ENCODE results near the gene PCBP3. TPM values are rescaled to one million over a fixed set of nuclear protein-coding genes. Genes with fewer than 3 reads are reported as not detected.

PCBP3 gene
- total and polyA plus RNA-seq, 2 donors (not counting 3 experiments of a cell fraction or from before 2014, with no cell fraction given) = 0.06 to 1.1 TPM

DNA sequence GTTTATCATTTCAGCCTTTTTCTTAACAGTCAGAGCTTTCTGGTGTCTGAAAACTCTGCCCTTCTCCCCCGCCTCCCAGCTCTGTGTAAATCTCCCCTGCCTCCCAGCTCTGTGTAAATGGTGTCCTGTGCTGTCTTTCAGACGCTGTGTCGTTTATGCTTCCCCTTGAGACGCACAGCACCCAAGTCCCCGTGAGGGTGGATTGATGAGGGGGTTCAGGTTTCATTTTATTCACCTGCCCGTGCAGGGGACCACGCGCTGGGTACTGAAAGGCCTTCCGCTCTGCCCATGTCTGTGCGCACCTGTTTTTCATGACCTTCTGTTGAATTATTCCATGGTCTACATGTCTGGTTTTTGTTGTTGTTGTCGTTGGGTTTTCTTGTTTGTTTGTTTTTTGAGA lies 229.9 kb downstream of the PCBP3 start:
- FAIRE-seq = no peak
- Histone ChIP-seq H3K9ac (replicated peaks; ENCODE audit: extremely low read depth, insufficient read depth, low read length) (no peak overlapping the region), H4K20me1 (replicated peaks; ENCODE audit: control insufficient read depth, extremely low read depth, insufficient read depth, low read length) (no peaks in the 10 kb centered on the region)

More for the DNA sequence above, 229.9 kb downstream of the PCBP3 start:
- TF ChIP-seq, protein P1, sequence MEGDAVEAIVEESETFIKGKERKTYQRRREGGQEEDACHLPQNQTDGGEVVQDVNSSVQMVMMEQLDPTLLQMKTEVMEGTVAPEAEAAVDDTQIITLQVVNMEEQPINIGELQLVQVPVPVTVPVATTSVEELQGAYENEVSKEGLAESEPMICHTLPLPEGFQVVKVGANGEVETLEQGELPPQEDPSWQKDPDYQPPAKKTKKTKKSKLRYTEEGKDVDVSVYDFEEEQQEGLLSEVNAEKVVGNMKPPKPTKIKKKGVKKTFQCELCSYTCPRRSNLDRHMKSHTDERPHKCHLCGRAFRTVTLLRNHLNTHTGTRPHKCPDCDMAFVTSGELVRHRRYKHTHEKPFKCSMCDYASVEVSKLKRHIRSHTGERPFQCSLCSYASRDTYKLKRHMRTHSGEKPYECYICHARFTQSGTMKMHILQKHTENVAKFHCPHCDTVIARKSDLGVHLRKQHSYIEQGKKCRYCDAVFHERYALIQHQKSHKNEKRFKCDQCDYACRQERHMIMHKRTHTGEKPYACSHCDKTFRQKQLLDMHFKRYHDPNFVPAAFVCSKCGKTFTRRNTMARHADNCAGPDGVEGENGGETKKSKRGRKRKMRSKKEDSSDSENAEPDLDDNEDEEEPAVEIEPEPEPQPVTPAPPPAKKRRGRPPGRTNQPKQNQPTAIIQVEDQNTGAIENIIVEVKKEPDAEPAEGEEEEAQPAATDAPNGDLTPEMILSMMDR (IDR thresholded peaks at IDR 0.05; ENCODE audit: extremely low read depth in 1 of 2, insufficient read depth in 1 of 2, low read depth in 1 of 2, low read length in 2 of 2) = no peak
- no peak for TF ChIP-seq FOS (IDR thresholded peaks at IDR 0.05; ENCODE audit: borderline replicate concordance, insufficient read depth, low read length)
- no peak for TF ChIP-seq JUN (IDR thresholded peaks at IDR 0.05; ENCODE audit: borderline replicate concordance, insufficient read depth, insufficient read length, low read depth)
- TF ChIP-seq POLR2A (IDR thresholded peaks at IDR 0.05; ENCODE audit: low read depth, low read length) = no peak
- TF ChIP-seq, protein P2, sequence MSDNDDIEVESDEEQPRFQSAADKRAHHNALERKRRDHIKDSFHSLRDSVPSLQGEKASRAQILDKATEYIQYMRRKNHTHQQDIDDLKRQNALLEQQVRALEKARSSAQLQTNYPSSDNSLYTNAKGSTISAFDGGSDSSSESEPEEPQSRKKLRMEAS (IDR thresholded peaks at IDR 0.05; ENCODE audit: insufficient read depth, insufficient read length) = no peak
- TF ChIP-seq EZH2 (IDR thresholded peaks at IDR 0.05; ENCODE audit: borderline replicate concordance, low read depth, low read length, severe bottlenecking) = no peak
- no peak for TF ChIP-seq GATA2 (IDR thresholded peaks at IDR 0.05; ENCODE audit: insufficient read depth, insufficient read length, low read depth, low read length)
- CTCF ChIA-PET = no interaction called here
- Histone ChIP-seq H3K9me1 (replicated peaks; ENCODE audit: control insufficient read depth, extremely low read depth, insufficient read depth, low read length) (no peaks in the 10 kb centered on the region), H3K4me3 (replicated peaks in 1 of 3; ENCODE audit: insufficient read depth in 1 of 3, low read depth in 1 of 3, low read length in 3 of 3) (no peak overlapping the region), H3K27me3 (ENCODE audit: control insufficient read depth in 2 of 2, insufficient read depth in 2 of 2, low read length in 2 of 2) (no peaks in the 10 kb centered on the region), H2AFZ (ENCODE audit: low read depth, low read length) (no peak overlapping the region), H3K4me1 (ENCODE audit: control insufficient read depth, extremely low read depth, insufficient read depth, low read length) (no peaks in the 10 kb centered on the region), H3K9me3 (replicated peaks; ENCODE audit: control insufficient read depth, insufficient read depth, low read length) (no peaks in the 10 kb centered on the region), H3K4me2 (ENCODE audit: insufficient read depth, low read length) (no peak overlapping the region), H3K79me2 (ENCODE audit: control insufficient read depth, insufficient read depth, low read length) (no peaks in the 10 kb centered on the region), H3K36me3 (ENCODE audit: control insufficient read depth in 2 of 2, extremely low read depth in 1 of 2, insufficient read depth in 2 of 2, low read length in 2 of 2) (no peaks in the 10 kb centered on the region), H3K27ac (ENCODE audit: insufficient read depth, low read depth, low read length) (no peak overlapping the region)
- POLR2A ChIA-PET = no interaction called here
- no peak for DNase-seq (ENCODE audit: low read depth, low spot score)
- intact Hi-C loops (cut with micrococcal nuclease) (no loop called here), dilution Hi-C loops (cut with MboI; ENCODE audit: extremely low pct_ligation_motif_present, low sequenced_read_pairs) (no loop called here)
- BruUV-seq (replicated peaks) = no TSS peak

Data from endothelial cell of umbilical vein (primary cell).